ENCODE measurements around the gene ZMAT3.

DNA sequence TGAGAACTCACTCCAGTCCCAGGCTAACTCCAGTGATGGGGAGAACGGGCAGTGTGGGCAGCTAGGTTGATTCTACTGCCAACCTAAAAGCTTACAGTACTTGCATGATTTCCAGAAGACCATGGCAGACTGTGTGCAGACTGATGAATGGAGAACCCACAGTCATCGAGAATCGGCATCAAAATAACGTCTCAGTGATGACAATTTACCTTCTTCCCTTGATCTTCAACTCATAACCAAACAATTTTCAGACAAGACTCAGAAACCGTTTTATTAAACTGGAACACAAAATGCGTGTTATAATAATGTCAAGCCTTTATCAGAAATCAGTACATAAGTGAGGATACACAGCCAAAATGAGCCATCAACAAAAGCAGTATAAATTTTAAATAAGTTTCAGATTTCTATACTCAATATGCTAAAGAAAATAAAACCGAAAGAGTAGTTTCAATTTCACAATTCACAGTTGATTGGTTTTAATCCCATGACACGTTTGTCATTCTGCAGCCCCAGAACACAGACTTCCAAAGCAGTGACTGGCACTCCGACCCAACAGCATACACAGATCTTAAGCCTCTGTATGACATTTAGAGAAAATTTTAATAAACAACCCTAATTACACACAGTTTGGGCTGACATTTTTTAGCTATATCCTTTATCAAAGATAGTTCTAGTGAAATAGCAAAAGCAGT, 54.5 kb downstream of the ZMAT3 start:
- TF ChIP-seq POLR2A (IDR thresholded peaks at IDR 0.05) = no peak
- TF ChIP-seq, protein P1, sequence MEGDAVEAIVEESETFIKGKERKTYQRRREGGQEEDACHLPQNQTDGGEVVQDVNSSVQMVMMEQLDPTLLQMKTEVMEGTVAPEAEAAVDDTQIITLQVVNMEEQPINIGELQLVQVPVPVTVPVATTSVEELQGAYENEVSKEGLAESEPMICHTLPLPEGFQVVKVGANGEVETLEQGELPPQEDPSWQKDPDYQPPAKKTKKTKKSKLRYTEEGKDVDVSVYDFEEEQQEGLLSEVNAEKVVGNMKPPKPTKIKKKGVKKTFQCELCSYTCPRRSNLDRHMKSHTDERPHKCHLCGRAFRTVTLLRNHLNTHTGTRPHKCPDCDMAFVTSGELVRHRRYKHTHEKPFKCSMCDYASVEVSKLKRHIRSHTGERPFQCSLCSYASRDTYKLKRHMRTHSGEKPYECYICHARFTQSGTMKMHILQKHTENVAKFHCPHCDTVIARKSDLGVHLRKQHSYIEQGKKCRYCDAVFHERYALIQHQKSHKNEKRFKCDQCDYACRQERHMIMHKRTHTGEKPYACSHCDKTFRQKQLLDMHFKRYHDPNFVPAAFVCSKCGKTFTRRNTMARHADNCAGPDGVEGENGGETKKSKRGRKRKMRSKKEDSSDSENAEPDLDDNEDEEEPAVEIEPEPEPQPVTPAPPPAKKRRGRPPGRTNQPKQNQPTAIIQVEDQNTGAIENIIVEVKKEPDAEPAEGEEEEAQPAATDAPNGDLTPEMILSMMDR (IDR thresholded peaks at IDR 0.05) = no peak

Measured in esophagus squamous epithelium (tissue), 4 donors.